ENCODE data around the gene SCTR.

The SCTR gene

GRCh38 chr2:119487434-119488244, 36.6 kb downstream of the SCTR start:
- DNase-seq (ENCODE audit: low spot score), result no peak

DNA sequence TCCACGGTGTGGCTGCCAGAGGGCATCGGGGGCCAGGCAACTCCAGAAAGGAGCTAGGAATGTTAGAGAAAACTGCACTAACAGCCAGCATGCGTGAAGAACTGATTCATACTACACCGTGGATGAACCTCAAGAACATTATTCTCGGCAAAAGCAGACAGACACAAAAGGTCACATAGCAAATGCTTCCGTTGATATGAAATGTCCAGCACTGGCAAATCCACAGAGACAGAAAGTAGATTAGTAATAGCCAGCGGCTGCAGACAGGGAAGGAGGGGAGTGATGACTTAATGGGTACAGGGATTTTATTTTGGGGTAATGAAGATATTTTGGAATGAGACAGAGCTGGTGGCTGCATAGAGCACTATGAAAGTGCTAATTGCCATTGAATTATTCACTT, 37.4 kb downstream of the SCTR start:
- DNase-seq (ENCODE audit: low spot score), result no peak

GRCh38 chr2:119486196-119486827, 38.0 kb downstream of the SCTR start:
- no peak for DNase-seq (ENCODE audit: low spot score)

DNA sequence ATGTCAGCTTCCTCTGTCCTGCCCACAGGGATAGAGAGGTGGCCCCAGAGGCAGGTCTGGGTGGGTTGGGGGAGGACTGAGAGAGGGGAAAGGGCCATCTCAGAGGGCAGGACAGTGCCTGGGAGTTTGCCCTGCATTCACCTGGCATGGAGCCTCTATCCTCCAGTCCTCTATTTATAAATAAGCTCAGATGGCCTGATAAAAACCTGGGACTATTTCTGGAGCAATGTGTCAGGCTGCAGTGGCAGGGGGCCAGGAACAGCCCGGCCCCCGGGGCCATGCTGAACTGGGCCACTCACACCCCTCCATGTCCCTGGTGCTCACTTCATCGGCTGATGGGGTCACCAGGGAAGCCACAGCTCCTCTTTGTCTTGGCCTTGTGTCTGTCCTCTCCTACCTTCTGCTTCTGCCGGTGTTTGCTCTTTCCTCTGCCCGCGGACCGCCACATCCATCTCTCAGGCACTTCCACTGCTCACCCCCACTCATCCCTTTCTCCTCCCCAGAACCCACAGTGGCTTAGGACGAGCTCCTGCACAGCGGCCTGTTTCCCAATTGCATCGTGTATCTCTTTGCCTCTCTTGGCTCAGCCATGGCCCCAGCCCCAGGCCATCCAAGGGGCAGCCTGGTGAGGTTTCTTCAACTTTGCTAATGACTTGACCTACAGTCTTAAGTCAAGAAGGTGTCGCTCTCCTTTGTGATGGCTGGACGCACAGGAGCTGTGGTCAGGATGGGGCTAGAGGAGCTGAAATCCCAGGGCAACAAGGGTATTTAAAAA, 38.8 kb downstream of the SCTR start:
- no peak for DNase-seq (ENCODE audit: low spot score)

GRCh38 chr2:119484834-119485233, 39.4 kb downstream of the SCTR start:
- no peak for DNase-seq (ENCODE audit: low spot score)

GRCh38 chr2:119483896-119484718, 40.2 kb downstream of the SCTR start:
- DNase-seq (ENCODE audit: low spot score), result no peak

DNA sequence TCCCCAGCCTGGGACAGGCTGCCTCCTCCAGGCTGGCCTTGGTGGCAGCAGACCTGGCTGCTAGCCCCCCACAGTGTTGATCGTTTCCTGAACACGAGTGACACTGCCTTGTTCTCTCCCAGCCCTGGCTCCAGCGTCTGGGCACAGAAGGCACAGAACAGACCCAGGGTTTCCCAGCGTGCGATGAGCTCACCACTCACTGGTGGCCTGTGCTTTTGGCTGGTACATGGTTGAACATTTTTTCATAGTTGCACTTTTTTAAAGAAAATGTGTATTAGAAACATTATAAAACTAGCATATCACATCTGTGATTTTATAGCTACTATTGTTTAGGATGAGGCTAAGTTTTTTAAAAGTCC, 40.9 kb downstream of the SCTR start:
- DNase-seq (ENCODE audit: low spot score), result no peak

- no peak for DNase-seq (ENCODE audit: low spot score)
Observed at GRCh38 chr2:119482481-119483394, 41.5 kb downstream of the SCTR start.

DNA sequence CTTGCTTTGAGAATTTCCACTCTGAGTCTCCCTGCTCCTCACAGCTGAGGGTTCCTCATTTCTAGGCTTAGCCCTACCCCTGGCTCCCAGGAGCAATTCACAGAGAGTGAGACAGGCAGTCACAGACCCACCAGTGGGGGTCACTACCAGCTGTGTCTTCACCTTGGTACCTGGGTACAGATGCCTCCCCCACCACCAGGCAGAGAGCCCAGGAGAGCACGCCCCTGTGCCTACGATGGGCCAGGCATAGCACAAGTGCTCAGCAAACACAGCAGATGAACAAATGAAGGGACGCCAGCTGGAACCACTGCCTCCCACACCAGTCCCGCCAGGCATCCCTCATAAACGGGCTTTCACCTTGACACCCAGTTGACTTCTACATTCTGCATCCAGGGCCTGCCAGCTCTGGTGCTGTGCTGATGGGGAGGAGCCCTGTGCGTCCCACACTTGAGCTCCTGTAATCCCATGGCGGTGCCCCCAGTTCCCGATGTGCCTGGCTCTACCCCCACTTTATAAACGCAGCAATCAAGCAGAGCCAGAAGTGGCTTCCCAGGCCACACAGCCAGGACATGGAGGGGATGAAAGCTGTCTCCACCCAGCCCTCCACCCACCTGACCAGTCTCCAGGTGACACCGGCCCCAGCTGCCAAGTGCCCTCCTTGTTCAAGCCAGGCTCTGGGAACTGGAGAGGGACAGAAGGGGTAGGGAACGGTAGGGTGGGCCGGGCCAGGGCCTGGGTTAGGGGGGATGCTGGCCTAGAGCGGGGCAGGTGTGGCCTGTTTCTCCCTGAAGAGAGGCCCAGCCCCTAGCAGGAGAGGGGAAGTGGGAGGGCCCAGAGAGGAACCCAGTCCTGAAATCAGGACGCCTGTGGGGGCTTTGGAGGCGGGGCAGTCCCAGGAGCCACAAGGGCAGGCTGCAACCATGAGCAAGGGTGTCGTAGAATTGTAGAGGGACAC, 42.5 kb downstream of the SCTR start:
- no peak for DNase-seq (ENCODE audit: low spot score)

DNA sequence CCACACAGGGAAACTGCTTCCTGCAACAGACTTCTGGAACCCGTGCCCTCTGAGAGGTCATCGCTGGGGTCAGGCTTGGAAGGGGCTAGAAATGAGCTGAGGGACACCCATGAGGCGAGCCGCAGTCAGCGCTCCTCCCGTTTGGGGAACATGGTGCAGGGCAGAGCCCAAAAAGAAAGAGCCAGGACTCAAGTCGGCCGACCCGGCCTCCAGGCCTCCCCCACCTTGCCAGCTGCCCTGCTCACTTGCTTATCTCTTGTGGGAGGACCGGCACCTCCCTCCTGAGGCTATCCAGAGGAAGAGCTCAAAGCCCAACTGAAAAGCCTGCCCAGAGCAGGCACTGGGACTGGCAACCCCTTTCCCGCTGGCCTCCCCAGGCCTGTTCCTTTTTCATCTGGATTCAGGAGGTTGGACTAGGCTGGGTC, 43.6 kb downstream of the SCTR start:
- no peak for DNase-seq (ENCODE audit: low spot score)

GRCh38 chr2:119480184-119480583, 44.1 kb downstream of the SCTR start:
- no peak for DNase-seq (ENCODE audit: low spot score)

DNA sequence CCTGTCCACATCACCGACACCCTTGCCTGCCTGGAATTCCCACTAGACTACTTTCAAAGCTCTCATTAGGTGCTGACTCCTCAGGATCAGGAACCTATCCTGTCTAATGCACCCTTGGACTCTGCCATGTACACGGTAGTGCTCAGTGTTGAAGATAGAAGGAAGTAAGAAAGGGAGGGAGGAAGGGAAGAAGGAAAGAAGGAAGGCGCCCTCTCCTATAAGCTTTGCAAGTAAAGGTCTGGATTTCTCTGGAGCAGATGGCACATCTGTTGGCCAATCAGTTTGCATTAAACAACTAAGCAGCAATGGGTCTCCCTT, 45.3 kb downstream of the SCTR start:
- no peak for DNase-seq (ENCODE audit: low spot score)

DNA sequence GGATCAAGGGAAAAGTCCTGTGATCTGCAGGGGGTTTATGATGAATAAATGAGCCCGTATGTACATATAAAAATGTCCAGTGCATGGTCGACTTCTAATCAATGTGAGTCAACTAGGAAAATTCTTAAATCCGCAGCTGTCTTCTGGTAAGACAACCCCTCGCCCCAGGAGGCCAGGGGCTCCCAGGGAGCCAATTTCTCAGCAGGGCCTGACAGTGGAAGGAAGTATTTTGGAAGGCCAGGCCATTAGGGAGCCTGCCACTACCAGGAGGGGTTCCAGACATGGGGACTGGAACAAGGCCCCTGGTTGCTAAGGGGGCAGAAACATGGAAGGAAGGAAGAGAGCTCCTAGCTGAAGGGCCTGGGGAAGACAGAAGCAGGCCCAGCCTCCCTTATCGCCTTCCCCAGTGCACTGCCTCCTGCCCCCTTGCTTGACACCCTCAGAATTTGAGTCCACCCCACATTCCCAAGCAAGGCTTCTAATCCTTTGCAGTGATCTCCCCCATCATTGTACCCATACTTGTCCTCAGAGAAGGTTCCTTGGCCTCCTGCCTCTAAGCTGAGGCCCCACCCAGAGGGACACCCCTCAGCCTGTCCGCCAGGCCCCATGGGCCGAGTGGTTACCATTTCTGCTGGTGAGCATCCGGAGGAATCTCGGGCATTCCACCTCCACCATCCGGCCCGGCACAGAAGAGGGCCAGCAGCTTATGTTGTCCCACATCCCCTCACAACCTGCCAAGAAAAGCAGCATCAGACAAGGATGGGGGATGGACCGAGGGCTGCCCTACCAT, 45.9 kb downstream of the SCTR start:
- no peak for DNase-seq (ENCODE audit: low spot score)

DNA sequence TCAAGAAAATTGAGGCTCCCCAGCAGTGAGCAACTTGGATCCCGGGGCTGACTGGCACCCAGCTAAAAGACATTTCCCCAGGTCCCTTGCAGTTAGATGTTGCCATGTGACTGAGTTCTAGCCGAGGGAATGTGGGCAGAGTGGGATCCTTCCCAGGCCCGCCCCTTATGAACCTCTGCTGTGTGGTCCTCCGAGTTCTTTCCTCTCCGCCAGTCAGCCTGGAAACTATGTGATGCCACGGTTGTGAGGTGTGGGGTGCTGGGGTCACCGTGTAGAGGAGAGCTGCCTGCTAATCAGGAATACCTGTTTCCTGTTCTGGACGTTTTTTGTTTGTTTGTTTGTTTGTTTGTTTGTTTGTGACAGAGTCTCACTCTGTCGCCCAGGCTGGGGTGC, 47.2 kb downstream of the SCTR start:
- DNase-seq (ENCODE audit: low spot score), result no peak

DNA sequence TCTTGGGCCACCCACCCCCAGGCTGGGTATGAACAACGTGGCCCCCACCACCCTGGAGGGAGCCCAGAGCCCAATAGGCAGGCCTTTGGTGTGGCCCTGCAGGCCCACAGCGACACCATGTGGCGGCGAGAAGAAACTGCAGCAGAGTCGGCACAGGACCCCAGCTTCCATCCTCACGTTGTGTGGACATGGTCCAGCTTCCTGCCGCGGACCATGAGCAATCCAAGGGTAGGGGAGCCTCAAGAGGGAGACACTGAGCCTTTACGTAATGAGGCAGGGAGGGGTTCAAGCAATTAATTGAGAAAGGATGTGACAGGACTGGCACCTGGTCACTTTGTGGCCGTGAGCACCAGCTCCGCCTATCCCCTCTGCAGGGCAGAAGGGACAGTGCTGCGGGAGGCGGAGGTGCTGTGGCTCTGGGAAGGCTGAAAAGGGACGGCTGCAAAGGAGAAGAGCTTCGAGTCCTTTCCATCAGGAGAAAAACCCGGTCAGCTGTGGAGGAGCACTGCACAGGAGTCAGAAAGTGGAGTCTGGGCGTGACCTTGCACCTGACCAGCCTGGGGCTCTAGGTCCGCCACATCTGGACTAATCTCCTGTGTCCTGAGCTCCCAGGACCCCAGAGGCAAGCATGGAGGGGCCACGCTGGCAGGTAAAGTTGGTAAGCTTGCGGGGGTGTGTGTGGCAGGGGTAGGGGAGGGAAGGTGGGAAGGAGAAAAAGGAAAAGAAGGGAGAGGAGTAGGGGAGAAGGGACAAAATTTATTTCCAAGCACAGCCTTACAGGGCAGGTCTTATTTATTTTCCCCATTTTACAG, 47.8 kb downstream of the SCTR start:
- peak; percentile 85 for DNase-seq (ENCODE audit: low spot score)

DNA sequence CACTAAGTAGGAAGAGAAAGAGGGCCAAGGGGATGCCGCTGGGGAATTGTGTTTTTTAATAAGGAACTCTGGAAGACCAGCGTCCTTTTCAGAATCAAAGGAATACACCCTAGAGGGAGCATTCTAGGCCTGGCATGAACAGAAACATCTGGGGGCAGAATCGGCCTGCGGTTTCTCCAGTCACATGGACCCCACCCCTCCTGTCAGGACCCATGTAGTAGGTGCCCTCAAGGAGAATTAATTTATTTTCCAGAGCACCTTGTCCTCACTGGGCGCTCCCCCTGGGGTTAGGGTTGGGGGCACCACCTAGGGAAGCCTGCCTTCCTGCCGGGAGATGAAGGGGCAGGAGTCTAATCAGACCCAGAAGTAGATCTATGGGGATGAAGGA, 48.4 kb downstream of the SCTR start:
- no peak for DNase-seq (ENCODE audit: low spot score)

- DNase-seq (ENCODE audit: low spot score), result no peak
Observed at GRCh38 chr2:119475225-119475856, 48.9 kb downstream of the SCTR start.

Measured in D341Med (cell line).